Measurements from ENCODE around the gene ENTR1.
"Not testable (repeated sequence)": the region's sequence is repeated elsewhere in the genome, so short reads cannot be mapped to it uniquely, and the experiment has no call there.

The ENTR1 gene

DNA sequence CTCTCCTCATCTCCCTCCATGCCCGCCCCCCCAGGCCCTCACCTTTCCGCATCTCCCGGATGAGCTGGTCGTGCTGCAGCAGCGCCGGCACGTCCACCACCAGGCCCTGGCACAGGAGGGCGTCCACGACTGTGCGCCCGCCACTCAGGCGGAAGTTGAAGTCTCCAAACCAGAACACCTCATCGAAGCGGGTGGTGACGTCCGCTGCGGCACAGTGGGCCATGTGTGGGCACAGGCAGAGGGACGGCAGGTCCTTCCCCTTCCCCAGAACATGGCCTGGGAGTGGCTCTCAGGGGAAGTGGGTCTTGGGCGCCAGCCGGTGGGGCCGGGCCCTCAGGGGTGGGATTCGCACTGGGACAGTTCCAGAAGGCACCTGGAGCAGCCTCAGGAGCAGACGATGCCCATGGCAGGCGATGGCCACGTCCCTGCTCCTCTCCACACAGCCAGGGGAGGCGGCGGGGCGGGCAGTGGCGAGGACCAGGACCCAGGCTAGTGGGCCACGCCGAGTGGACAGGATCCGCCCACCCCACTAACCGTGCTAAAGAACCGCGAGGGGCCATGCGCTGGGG lies 21.5 kb upstream of the ENTR1 start:
- Histone ChIP-seq H3K27me3 (replicated peaks; ENCODE audit: control insufficient read depth, insufficient read depth, low read length) (no peaks in the 10 kb centered on the region), H3K36me3 (ENCODE audit: control insufficient read depth, insufficient read depth, low read length) (peaks cover 17% of the 10 kb centered on the region), H3K4me3 (replicated peaks; ENCODE audit: low read depth, low read length) (no peak overlapping the region)
- no peak for TF ChIP-seq CTCF (IDR thresholded peaks at IDR 0.05; ENCODE audit: insufficient read depth, low read length, poor library complexity, severe bottlenecking)
- no peak for DNase-seq (ENCODE audit: extremely low read depth, insufficient read length)

DNA sequence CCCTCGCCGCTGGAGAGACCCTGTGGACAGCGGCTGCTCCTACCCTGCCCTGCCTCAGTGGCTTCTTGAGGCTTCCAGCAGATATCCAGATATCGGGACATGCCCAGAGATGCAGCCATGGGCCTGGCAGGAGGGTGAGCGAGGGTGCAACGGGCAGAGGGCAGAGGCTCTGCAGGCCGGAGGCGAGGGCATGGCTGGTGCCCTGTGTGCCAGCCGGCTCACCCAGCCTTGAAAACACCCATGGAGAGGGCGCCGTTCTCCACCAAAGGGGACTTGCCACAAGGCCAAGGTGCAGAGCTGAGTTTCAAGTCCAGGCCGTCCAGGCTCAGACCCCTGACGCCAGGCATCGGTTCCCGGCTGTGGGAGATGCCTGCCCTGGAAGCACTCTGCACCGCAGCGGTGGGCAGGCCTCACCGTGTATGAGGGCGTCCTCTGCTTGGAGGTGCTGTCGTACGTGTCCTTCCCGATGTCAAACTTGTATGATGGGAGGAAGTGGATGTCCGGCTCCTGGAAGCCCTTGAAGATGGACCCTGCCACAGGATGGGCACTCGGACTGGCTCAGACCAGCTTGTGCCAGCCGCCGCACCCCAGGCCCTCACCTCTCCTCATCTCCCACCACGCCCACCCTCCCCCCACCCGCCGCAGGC lies 20.3 kb upstream of the ENTR1 start:
- H3K36me3 ChIP-seq (ENCODE audit: control insufficient read depth, insufficient read depth, low read length): peaks cover 14% of the 10 kb centered on the region

GRCh38 chr9:136429683-136430491 lies 19.5 kb upstream of the ENTR1 start:
- H3K36me3 ChIP-seq (ENCODE audit: control insufficient read depth, insufficient read depth, low read length): peaks cover 12% of the 10 kb centered on the region

More for the DNA sequence above, 20.3 kb upstream of the ENTR1 start:
- Histone ChIP-seq H3K27me3 (replicated peaks; ENCODE audit: control insufficient read depth, insufficient read depth, low read length) (no peaks in the 10 kb centered on the region), H3K4me3 (replicated peaks; ENCODE audit: low read depth, low read length) (no peak overlapping the region)
- no peak for DNase-seq (ENCODE audit: extremely low read depth, insufficient read length)
- no peak for TF ChIP-seq CTCF (IDR thresholded peaks at IDR 0.05; ENCODE audit: insufficient read depth, low read length, poor library complexity, severe bottlenecking)

GRCh38 chr9:136429075-136429628 lies 18.7 kb upstream of the ENTR1 start:
- Histone ChIP-seq H3K27me3 (replicated peaks; ENCODE audit: control insufficient read depth, insufficient read depth, low read length) (no peaks in the 10 kb centered on the region), H3K4me3 (replicated peaks; ENCODE audit: low read depth, low read length) (no peak overlapping the region), H3K36me3 (ENCODE audit: control insufficient read depth, insufficient read depth, low read length) (peaks cover 12% of the 10 kb centered on the region)
- DNase-seq (ENCODE audit: extremely low read depth, insufficient read length): no peak
- TF ChIP-seq CTCF (IDR thresholded peaks at IDR 0.05; ENCODE audit: insufficient read depth, low read length, poor library complexity, severe bottlenecking): no peak

More at GRCh38 chr9:136429683-136430491, 19.5 kb upstream of the ENTR1 start:
- Histone ChIP-seq H3K27me3 (replicated peaks; ENCODE audit: control insufficient read depth, insufficient read depth, low read length) (no peaks in the 10 kb centered on the region), H3K4me3 (replicated peaks; ENCODE audit: low read depth, low read length) (no peak overlapping the region)
- no peak for DNase-seq (ENCODE audit: extremely low read depth, insufficient read length)
- no peak for TF ChIP-seq CTCF (IDR thresholded peaks at IDR 0.05; ENCODE audit: insufficient read depth, low read length, poor library complexity, severe bottlenecking)

DNA sequence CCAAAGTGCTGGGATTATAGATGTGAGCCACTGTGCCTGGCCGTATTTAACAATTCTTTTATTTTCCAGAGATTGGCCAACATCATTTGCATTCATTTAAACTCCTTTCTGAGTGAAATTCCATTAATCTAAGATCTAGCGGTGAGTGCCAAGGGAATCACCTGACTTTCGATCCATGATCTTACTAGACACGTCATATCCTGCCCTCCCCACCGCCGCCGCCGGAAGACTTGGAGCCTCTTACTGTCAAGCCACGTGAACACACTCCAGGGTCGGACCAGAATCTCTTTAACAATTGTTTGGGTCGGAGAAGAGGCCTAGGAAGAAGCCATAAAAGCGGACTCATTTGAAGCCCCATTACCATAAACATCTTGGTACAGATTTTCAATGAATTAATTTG lies 16.4 kb upstream of the ENTR1 start:
- no peak for DNase-seq (ENCODE audit: extremely low read depth, insufficient read length)
- no peaks in the 10 kb centered on the region for H3K27me3 ChIP-seq (replicated peaks; ENCODE audit: control insufficient read depth, insufficient read depth, low read length)
- TF ChIP-seq CTCF (IDR thresholded peaks at IDR 0.05; ENCODE audit: insufficient read depth, low read length, poor library complexity, severe bottlenecking): no peak
- H3K36me3 ChIP-seq (ENCODE audit: control insufficient read depth, insufficient read depth, low read length): peaks cover 21% of the 10 kb centered on the region
- H3K4me3 ChIP-seq (replicated peaks; ENCODE audit: low read depth, low read length): no peak overlapping the region

GRCh38 chr9:136425367-136425766 lies 15.0 kb upstream of the ENTR1 start:
- DNase-seq (ENCODE audit: extremely low read depth, insufficient read length); H3K4me3 ChIP-seq (replicated peaks; ENCODE audit: low read depth, low read length); H3K27me3 ChIP-seq (replicated peaks; ENCODE audit: control insufficient read depth, insufficient read depth, low read length): not testable (repeated sequence)
- H3K36me3 ChIP-seq (ENCODE audit: control insufficient read depth, insufficient read depth, low read length): peaks cover 17% of the 10 kb centered on the region
